Measurements from ENCODE around the gene LRP1-AS. TPM values are rescaled to one million over a fixed set of nuclear protein-coding genes. Genes with fewer than 3 reads are reported as not detected.

The LRP1-AS gene
- total RNA-seq, 1 experiment from 2014 or later = not detected

DNA sequence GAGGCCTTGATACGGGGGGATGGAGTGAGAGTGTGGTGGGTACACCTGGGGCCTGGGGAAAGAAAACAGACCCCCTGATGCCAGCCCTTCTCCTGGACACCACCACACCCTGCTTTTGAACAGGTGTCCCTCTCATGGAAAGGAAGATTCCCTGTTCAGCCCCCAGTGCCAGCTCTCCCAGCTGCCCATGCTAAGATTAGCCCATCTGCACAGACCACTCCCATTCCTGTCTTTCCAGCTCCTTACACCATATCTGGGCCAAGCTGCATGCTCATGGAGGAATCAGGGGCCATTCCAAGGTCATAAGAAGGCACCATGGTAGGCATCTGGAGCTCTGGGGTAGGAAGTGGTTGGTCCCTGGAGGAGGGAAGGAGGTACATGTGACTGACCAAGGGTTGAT lies 48.9 kb downstream of the LRP1-AS start:
- Mint-ChIP-seq H3K36me3 (ENCODE audit: insufficient read depth, unreplicated experiment) (peaks cover 74% of the 10 kb centered on the region), H3K9me3 (ENCODE audit: unreplicated experiment) (no peaks in the 10 kb centered on the region), H3K27me3 (ENCODE audit: insufficient read depth, unreplicated experiment) (no peaks in the 10 kb centered on the region), H3K4me1 (ENCODE audit: insufficient read depth, unreplicated experiment) (peaks cover 34% of the 10 kb centered on the region), H3K27ac (ENCODE audit: low read depth, unreplicated experiment) (peak overlapping the region; percentile 40), H3K4me3 (ENCODE audit: unreplicated experiment) (no peak overlapping the region)
- CTCF ChIA-PET = interaction anchor here (1.3 to 13.9 kb wide), 3 partner anchors 11 to 131 kb away, joined by 3 to 147 read pairs (median 4); partner anchors contain the start of genes SHMT2 and STAT6
- DNase-seq (ENCODE audit: unreplicated experiment) = no peak
- TF ChIP-seq, protein P1, sequence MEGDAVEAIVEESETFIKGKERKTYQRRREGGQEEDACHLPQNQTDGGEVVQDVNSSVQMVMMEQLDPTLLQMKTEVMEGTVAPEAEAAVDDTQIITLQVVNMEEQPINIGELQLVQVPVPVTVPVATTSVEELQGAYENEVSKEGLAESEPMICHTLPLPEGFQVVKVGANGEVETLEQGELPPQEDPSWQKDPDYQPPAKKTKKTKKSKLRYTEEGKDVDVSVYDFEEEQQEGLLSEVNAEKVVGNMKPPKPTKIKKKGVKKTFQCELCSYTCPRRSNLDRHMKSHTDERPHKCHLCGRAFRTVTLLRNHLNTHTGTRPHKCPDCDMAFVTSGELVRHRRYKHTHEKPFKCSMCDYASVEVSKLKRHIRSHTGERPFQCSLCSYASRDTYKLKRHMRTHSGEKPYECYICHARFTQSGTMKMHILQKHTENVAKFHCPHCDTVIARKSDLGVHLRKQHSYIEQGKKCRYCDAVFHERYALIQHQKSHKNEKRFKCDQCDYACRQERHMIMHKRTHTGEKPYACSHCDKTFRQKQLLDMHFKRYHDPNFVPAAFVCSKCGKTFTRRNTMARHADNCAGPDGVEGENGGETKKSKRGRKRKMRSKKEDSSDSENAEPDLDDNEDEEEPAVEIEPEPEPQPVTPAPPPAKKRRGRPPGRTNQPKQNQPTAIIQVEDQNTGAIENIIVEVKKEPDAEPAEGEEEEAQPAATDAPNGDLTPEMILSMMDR (IDR thresholded peaks at IDR 0.05; ENCODE audit: unreplicated experiment) = no peak
- POLR2A ChIA-PET = interaction anchor here (0.6 to 16.5 kb wide), 4 partner anchors 10 to 131 kb away, joined by 3 to 610 read pairs (median 48); partner anchors contain the start of genes NAB2, NEMP1 and STAT6
- no TSS peak for BruUV-seq (replicated peaks)
- intact Hi-C loops (cut with micrococcal nuclease) = no loop called here

DNA sequence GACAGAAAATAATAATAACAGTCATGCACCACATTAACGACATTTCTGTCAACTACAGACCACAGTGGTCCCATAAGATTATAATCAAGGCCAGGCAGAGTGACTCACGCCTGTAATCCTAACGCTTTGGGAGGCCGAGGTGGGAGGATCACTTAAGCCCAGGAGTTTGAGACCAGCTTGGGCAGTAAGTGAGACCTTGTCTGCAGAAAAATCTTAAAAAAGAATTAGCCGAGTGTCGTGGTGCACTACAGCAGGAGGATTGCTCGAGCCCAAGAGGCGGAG lies 49.9 kb downstream of the LRP1-AS start:
- H3K36me3 Mint-ChIP-seq (ENCODE audit: insufficient read depth, unreplicated experiment) = peaks cover 78% of the 10 kb centered on the region
- intact Hi-C loops (cut with micrococcal nuclease) = no loop called here
- no peak for DNase-seq (ENCODE audit: unreplicated experiment)
- ChIA-PET POLR2A (interaction anchor here (0.6 to 16.5 kb wide), 4 partner anchors 9 to 294 kb away, joined by 3 to 610 read pairs (median 48); partner anchors contain the start of genes NAB2, NEMP1 and STAT6), CTCF (interaction anchor here (1.6 to 13.9 kb wide), 2 partner anchors 12 to 132 kb away, joined by 3 to 147 read pairs; partner anchors contain the start of genes SHMT2 and STAT6)
- no peaks in the 10 kb centered on the region for H3K27me3 Mint-ChIP-seq (ENCODE audit: insufficient read depth, unreplicated experiment)
- H3K27ac Mint-ChIP-seq (ENCODE audit: low read depth, unreplicated experiment) = peak overlapping the region; percentile 78
- TF ChIP-seq, protein P1 (IDR thresholded peaks at IDR 0.05; ENCODE audit: unreplicated experiment) = no peak
- no peak overlapping the region for H3K4me3 Mint-ChIP-seq (ENCODE audit: unreplicated experiment)
- no TSS peak for BruUV-seq (replicated peaks)
- H3K4me1 Mint-ChIP-seq (ENCODE audit: insufficient read depth, unreplicated experiment) = peaks cover 41% of the 10 kb centered on the region
- H3K9me3 Mint-ChIP-seq (ENCODE audit: unreplicated experiment) = no peaks in the 10 kb centered on the region

DNA sequence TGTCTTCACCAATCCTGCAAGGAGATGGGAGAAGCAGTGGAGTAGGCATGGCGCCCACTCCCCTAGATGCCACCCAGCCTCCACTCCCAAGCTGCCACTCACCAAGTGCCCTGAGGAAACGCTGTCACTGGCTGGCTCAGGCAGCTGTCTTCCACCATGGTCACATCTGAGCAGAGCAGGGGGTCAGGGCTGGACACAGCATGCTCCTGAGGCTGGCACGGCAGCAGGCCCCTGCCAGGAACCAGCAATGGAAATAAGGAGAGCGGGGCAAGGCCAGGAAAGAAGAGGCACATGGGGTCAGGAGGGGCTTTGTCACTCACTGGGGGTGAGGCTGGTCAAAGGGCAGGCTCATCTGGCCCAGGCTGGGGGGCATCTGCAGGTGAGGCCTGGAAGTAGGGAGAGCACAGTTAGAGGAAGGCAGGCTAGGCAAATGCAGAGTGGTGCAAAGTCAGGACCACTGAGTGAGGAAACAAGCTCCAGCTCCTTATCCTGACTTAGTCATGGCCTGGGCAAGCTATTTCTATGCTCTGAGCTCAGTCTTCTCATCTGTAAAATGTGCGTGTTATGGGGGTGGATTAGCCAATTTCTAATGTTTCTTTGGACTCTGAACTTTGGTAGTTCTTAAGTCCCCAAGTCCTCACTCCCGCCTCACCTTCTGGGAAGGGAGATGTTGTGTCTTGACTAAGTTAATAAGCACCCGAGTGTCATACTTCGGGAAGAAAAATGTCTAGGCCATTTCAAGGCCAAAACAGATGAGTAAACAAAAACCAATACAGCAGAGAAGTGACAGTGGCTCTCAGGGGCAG lies 50.5 kb downstream of the LRP1-AS start:
- Mint-ChIP-seq H3K4me1 (ENCODE audit: insufficient read depth, unreplicated experiment) (peaks cover 46% of the 10 kb centered on the region), H3K27ac (ENCODE audit: low read depth, unreplicated experiment) (peak overlapping the region; percentile 78), H3K36me3 (ENCODE audit: insufficient read depth, unreplicated experiment) (peaks cover 79% of the 10 kb centered on the region), H3K4me3 (ENCODE audit: unreplicated experiment) (no peak overlapping the region), H3K9me3 (ENCODE audit: unreplicated experiment) (no peaks in the 10 kb centered on the region), H3K27me3 (ENCODE audit: insufficient read depth, unreplicated experiment) (no peaks in the 10 kb centered on the region)
- TF ChIP-seq, protein P1 (IDR thresholded peaks at IDR 0.05; ENCODE audit: unreplicated experiment) = no peak
- BruUV-seq (replicated peaks) = no TSS peak
- ChIA-PET POLR2A (interaction anchor here (0.6 to 16.5 kb wide), 9 partner anchors 8 to 293 kb away, joined by 3 to 610 read pairs (median 8); partner anchors contain the start of genes NAB2, NEMP1 and STAT6), CTCF (interaction anchor here (0.6 to 13.9 kb wide), 9 partner anchors 13 to 675 kb away, joined by 3 to 147 read pairs (median 7); partner anchors contain the start of genes EEF1AKMT3, METTL1 and STAT6)
- no peak for DNase-seq (ENCODE audit: unreplicated experiment)
- intact Hi-C loops (cut with micrococcal nuclease) = no loop called here

DNA sequence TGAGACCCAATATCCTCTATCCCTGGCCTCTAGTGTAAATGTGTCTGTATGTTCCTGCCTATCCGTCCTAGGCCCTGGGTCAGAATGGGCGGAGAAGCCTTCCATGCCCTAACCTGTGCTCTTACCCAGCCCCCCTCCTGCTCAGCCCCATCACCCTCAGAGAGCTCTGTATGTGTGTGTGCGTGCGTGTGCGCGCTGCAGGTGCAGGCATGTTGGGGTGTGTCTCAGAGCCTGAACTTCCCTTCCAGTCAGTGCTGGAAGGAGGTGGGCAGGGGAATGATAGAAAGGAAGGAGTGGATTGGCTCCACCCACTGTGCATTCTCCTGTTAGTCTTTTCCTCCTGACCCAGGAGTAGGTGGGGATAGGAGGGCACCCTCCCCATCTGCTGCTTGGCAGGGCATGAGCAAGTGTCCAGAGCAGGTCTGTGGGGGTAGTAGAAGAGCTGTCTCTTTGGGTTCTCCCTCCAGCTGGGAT lies 51.3 kb downstream of the LRP1-AS start:
- peak; percentile 95 for DNase-seq (ENCODE audit: unreplicated experiment)
- H3K27ac Mint-ChIP-seq (ENCODE audit: low read depth, unreplicated experiment) = peak overlapping the region; percentile 78
- H3K4me3 Mint-ChIP-seq (ENCODE audit: unreplicated experiment) = no peak overlapping the region
- H3K9me3 Mint-ChIP-seq (ENCODE audit: unreplicated experiment) = no peaks in the 10 kb centered on the region
- peaks cover 81% of the 10 kb centered on the region for H3K36me3 Mint-ChIP-seq (ENCODE audit: insufficient read depth, unreplicated experiment)
- H3K4me1 Mint-ChIP-seq (ENCODE audit: insufficient read depth, unreplicated experiment) = peaks cover 51% of the 10 kb centered on the region
- POLR2A ChIA-PET = interaction anchor here (0.8 to 16.5 kb wide), 10 partner anchors 8 to 199 kb away, joined by 3 to 610 read pairs (median 6); partner anchors contain the start of genes NAB2, NEMP1 and STAT6
- TF ChIP-seq, protein P1 (IDR thresholded peaks at IDR 0.05; ENCODE audit: unreplicated experiment) = no peak
- CTCF ChIA-PET = interaction anchor here (0.6 to 13.9 kb wide), 11 partner anchors 8 to 87 kb away, joined by 3 to 147 read pairs (median 6); partner anchors contain the start of gene STAT6
- BruUV-seq (replicated peaks) = no TSS peak
- intact Hi-C loops (cut with micrococcal nuclease) = no loop called here
- H3K27me3 Mint-ChIP-seq (ENCODE audit: insufficient read depth, unreplicated experiment) = no peaks in the 10 kb centered on the region

Data from MCF 10A (cell line).